CD14-positive monocyte (primary cell): ENCODE data around the gene TNFAIP6. TPM values are rescaled to one million over a fixed set of nuclear protein-coding genes. Genes with fewer than 3 reads are reported as not detected.

ENCODE experiments used
- DNase-seq, 3 donors: peaks; one replicate each; pipeline ENCODE4 v3.0.0-alpha.2; 2011 to 2022
- H2AFZ ChIP-seq: 2 replicates; pipeline ENCODE4 v1.6.0; 2012; ENCODE audit warnings: mild to moderate bottlenecking, low read depth, low read length, inconsistent platforms; ENCODE audit not compliant: insufficient read depth, poor library complexity, severe bottlenecking
- H3K27ac ChIP-seq, 2 donors: 1 replicate in 1 of 2; 2 replicates in 1 of 2; pipeline ENCODE4 v1.5.1; 2012 to 2013; ENCODE audit warnings: low read length in 2 of 2, control low read depth in 1 of 2, inconsistent platforms in 1 of 2, low read depth in 1 of 2, mild to moderate bottlenecking in 1 of 2
- H3K27me3 ChIP-seq, 2 donors: one replicate each; pipeline versions ENCODE4 v1.6.0 to v1.6.1; 2011 to 2013; ENCODE audit warnings: low read length in 2 of 2; ENCODE audit not compliant: control insufficient read depth in 2 of 2, insufficient read depth in 2 of 2
- H3K36me3 ChIP-seq, 2 donors: replicated peaks in 1 of 2; 1 replicate in 1 of 2; 2 replicates in 1 of 2; pipeline versions ENCODE4 v1.5.1 to v1.6.1; 2012 to 2013; ENCODE audit warnings: low read length in 2 of 2, control low read depth in 1 of 2, inconsistent platforms in 1 of 2, mild to moderate bottlenecking in 1 of 2; ENCODE audit not compliant: insufficient read depth in 2 of 2, control insufficient read depth in 1 of 2
- H3K4me1 ChIP-seq, 2 donors: 1 replicate in 1 of 2; 2 replicates in 1 of 2; pipeline versions ENCODE4 v1.5.1 to v1.6.1; 2012 to 2013; ENCODE audit warnings: low read length in 2 of 2, control low read depth in 1 of 2, inconsistent platforms in 1 of 2, mild to moderate bottlenecking in 1 of 2, moderate library complexity in 1 of 2; ENCODE audit not compliant: insufficient read depth in 2 of 2, control insufficient read depth in 1 of 2
- H3K4me2 ChIP-seq: replicated peaks from 2 replicates; pipeline ENCODE3; 2012; ENCODE audit warnings: low read length, moderate library complexity, mild to moderate bottlenecking; ENCODE audit not compliant: poor library complexity, severe bottlenecking; ENCODE audit errors: extremely low read depth
- H3K4me3 ChIP-seq, 3 experiments: fragments of 200-600 bp in 1 of 3; sonication (generic) in 1 of 3; replicated peaks in 1 of 3; 1 replicate in 2 of 3; 2 replicates in 1 of 3; pipeline ENCODE4 v1.5.1; 2011 to 2013; ENCODE audit warnings: low read length in 3 of 3, mild to moderate bottlenecking in 3 of 3, control low read depth in 2 of 3, low read depth in 2 of 3, inconsistent platforms in 1 of 3, moderate library complexity in 1 of 3
- H3K79me2 ChIP-seq: 2 replicates; pipeline ENCODE4 v1.6.0; 2012; ENCODE audit warnings: mild to moderate bottlenecking, control low read depth, inconsistent platforms, low read length, moderate library complexity; ENCODE audit not compliant: insufficient read depth
- H3K9ac ChIP-seq: 2 replicates; pipeline ENCODE4 v1.6.0; 2017; ENCODE audit warnings: low read length, mild to moderate bottlenecking; ENCODE audit not compliant: insufficient read depth, poor library complexity, severe bottlenecking
- H3K9me3 ChIP-seq, 2 donors: replicated peaks in 1 of 2; 1 replicate in 1 of 2; 2 replicates in 1 of 2; pipeline versions ENCODE4 v1.5.1 to v1.6.1; 2012 to 2013; ENCODE audit warnings: low read length in 2 of 2, control low read depth in 1 of 2; ENCODE audit not compliant: control insufficient read depth in 1 of 2, insufficient read depth in 1 of 2
- H4K20me1 ChIP-seq: 2 replicates; pipeline ENCODE4 v1.6.0; 2012; ENCODE audit warnings: mild to moderate bottlenecking, low read length, control low read depth, moderate library complexity; ENCODE audit not compliant: insufficient read depth
- H3K27ac Mint-ChIP-seq, 7 donors: one replicate each; pipeline ENCODE4 v1.8.0; 2020; ENCODE audit warnings: mild to moderate bottlenecking in 7 of 7, mixed read lengths in 7 of 7, moderate library complexity in 6 of 7, inconsistent platforms in 2 of 7
- H3K27me3 Mint-ChIP-seq, 3 donors: one replicate each; pipeline ENCODE4 v1.8.0; 2021 to 2022; ENCODE audit warnings: low read depth in 3 of 3, mild to moderate bottlenecking in 3 of 3, mixed read lengths in 3 of 3, moderate library complexity in 3 of 3, inconsistent platforms in 1 of 3
- H3K36me3 Mint-ChIP-seq, 2 donors: one replicate each; pipeline ENCODE4 v1.8.0; 2020; ENCODE audit warnings: mixed read lengths in 2 of 2, inconsistent platforms in 1 of 2, mild to moderate bottlenecking in 1 of 2
- H3K4me1 Mint-ChIP-seq: one replicate; pipeline ENCODE4 v1.8.0; 2020; ENCODE audit warnings: mild to moderate bottlenecking, mixed read lengths
- H3K4me3 Mint-ChIP-seq, 2 donors: one replicate each; pipeline ENCODE4 v1.8.0; 2020; ENCODE audit warnings: mild to moderate bottlenecking in 2 of 2, mixed read lengths in 2 of 2, moderate library complexity in 1 of 2
- H3K9me3 Mint-ChIP-seq, 7 donors: one replicate each; pipeline ENCODE4 v1.8.0; 2020 to 2022; ENCODE audit warnings: mixed read lengths in 7 of 7, mild to moderate bottlenecking in 6 of 7, moderate library complexity in 6 of 7, inconsistent platforms in 2 of 7
- WGBS: methylation state at CpG from one replicate; pipeline ENCODE4 v1.1.5; 2013; ENCODE audit warnings: missing lambda C conversion rate; ENCODE audit not compliant: insufficient coverage; 5-methylcytosine and 5-hydroxymethylcytosine counted together
- intact Hi-C, 2 donors: fragments of 100-400 bp; cut with micrococcal nuclease; formaldehyde crosslinking; loops; one replicate each; pipeline versions ENCODE4 v1.15.0 to v1.15.1; 2023
- polyA plus RNA-seq, 3 donors: library from polyadenylated mRNA; depleted of rRNA in 1 of 3; unstranded in 2 of 3; stranded (reverse) in 1 of 3; fragments of 300-500 nt in 2 of 3; fragments of >200 nt in 1 of 3; fragmentation: Illumina TruSeq in 2 of 3; gene quantifications; 1 replicate in 2 of 3; 2 replicates in 1 of 3; pipeline ENCODE4 v1.2.3, GENCODE V29; 2012 to 2021
- TF ChIP-seq, protein P1 (sequence below): fragments of 200-600 bp; IDR thresholded peaks from one replicate; pipeline ENCODE4 v1.8.0; 2022; ENCODE audit warnings: antibody characterized with exemption, mild to moderate bottlenecking

Gene TNFAIP6
- polyA plus RNA-seq, 3 donors = 2.6 to 8.2 (median 3.5) TPM

DNA sequence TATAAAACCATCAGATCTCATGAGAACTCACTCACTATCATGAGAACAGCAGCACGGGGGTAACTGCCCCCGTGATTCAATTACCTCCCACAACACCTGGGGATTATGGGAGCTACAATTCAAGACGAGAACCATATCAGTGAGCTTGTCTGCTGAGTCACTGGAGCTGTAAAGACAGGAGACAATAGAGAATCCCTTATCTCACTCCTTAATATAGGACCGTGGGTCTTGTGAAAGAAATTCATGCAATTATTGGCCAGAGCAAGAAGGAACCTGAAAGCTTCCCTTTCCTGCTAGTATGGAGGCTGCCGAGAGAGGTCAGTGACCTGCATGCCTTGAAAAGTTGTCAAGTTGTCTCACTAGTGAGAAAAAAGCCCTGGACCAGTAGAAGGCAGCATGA lies 9.5 kb upstream of the TNFAIP6 start:
- H3K9me3 Mint-ChIP-seq = peaks cover 0 to 5% (median 0%) of the 10 kb centered on the region in 7 donors
- no peak overlapping the region for H3K4me3 Mint-ChIP-seq
- H3K4me1 Mint-ChIP-seq = peaks cover 33% of the 10 kb centered on the region
- H3K4me2 ChIP-seq = peak overlapping the region; percentile 11
- H3K27me3 Mint-ChIP-seq = no peaks in the 10 kb centered on the region
- TF ChIP-seq, protein P1, sequence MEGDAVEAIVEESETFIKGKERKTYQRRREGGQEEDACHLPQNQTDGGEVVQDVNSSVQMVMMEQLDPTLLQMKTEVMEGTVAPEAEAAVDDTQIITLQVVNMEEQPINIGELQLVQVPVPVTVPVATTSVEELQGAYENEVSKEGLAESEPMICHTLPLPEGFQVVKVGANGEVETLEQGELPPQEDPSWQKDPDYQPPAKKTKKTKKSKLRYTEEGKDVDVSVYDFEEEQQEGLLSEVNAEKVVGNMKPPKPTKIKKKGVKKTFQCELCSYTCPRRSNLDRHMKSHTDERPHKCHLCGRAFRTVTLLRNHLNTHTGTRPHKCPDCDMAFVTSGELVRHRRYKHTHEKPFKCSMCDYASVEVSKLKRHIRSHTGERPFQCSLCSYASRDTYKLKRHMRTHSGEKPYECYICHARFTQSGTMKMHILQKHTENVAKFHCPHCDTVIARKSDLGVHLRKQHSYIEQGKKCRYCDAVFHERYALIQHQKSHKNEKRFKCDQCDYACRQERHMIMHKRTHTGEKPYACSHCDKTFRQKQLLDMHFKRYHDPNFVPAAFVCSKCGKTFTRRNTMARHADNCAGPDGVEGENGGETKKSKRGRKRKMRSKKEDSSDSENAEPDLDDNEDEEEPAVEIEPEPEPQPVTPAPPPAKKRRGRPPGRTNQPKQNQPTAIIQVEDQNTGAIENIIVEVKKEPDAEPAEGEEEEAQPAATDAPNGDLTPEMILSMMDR = no peak
- peaks cover 24 to 25% of the 10 kb centered on the region in 2 donors for H3K4me1 ChIP-seq
- H3K27me3 ChIP-seq = no peaks in the 10 kb centered on the region
- peak overlapping the region; percentile 34 to 89 (median 79) for H3K27ac Mint-ChIP-seq
- H2AFZ ChIP-seq = peak overlapping the region; percentile 9
- H3K9me3 ChIP-seq = no peaks in the 10 kb centered on the region
- intact Hi-C loops = loop anchor here in 1 of 2 donors (5.0 kb wide), 1 partner anchor 46 kb away; no protein-coding TSS in a partner anchor
- H4K20me1 ChIP-seq = no peaks in the 10 kb centered on the region
- no peaks in the 10 kb centered on the region for H3K79me2 ChIP-seq
- no peak overlapping the region for H3K9ac ChIP-seq
- H3K36me3 ChIP-seq = no peaks in the 10 kb centered on the region
- WGBS = 0% methylated on average over 1 of the region's 5 CpGs
- peak overlapping the region in 1 of 2 donors; percentile 8 for H3K27ac ChIP-seq
- H3K36me3 Mint-ChIP-seq = no peaks in the 10 kb centered on the region
- DNase-seq = peak; percentile 22 to 52 (median 46)
- peak overlapping the region in 1 of 3 experiments; percentile 2 for H3K4me3 ChIP-seq

GRCh38 chr2:151350579-151351195 lies 6.7 kb upstream of the TNFAIP6 start:
- 93% methylated on average over 2 of the region's 4 CpGs for WGBS
- Histone ChIP-seq H3K9me3 (no peaks in the 10 kb centered on the region), H3K27me3 (no peaks in the 10 kb centered on the region), H4K20me1 (no peaks in the 10 kb centered on the region), H3K4me2 (no peak overlapping the region), H3K36me3 (no peaks in the 10 kb centered on the region), H3K4me1 (peaks cover 24 to 25% of the 10 kb centered on the region in 2 donors), H3K27ac (no peak overlapping the region), H3K4me3 (no peak overlapping the region), H2AFZ (no peak overlapping the region), H3K9ac (no peak overlapping the region), H3K79me2 (no peaks in the 10 kb centered on the region)
- intact Hi-C loops = loop anchor here in 1 of 2 donors (10.0 kb wide), 1 partner anchor 54 kb away; the partner anchor contains the start of gene RIF1
- DNase-seq = no peak
- no peak overlapping the region for H3K4me3 Mint-ChIP-seq
- peaks cover 0 to 2% (median 0%) of the 10 kb centered on the region in 7 donors for H3K9me3 Mint-ChIP-seq
- no peaks in the 10 kb centered on the region for H3K27me3 Mint-ChIP-seq
- no peak overlapping the region for H3K27ac Mint-ChIP-seq
- H3K4me1 Mint-ChIP-seq = peaks cover 29% of the 10 kb centered on the region
- no peaks in the 10 kb centered on the region for H3K36me3 Mint-ChIP-seq
- TF ChIP-seq, protein P1 = no peak
